ENCODE data around the gene PTPRB. TPM values are rescaled to one million over a fixed set of nuclear protein-coding genes. Genes with fewer than 3 reads are reported as not detected.

Gene PTPRB
- total RNA-seq, 2 donors from 2014 or later, result 22.0 to 26.1 TPM

- TF ChIP-seq CTCF (IDR thresholded peaks at IDR 0.05), result no peak
- no peaks in the 10 kb centered on the region for H3K4me1 ChIP-seq
These were observed 30.0 kb upstream of the PTPRB start for GRCh38 chr12:70667253-70667652.

GRCh38 chr12:70666364-70666763 lies 29.1 kb upstream of the PTPRB start:
- Histone ChIP-seq H3K9me3 (no peaks in the 10 kb centered on the region), H3K36me3 (no peaks in the 10 kb centered on the region), H3K27me3 (no peaks in the 10 kb centered on the region), H3K4me1 (no peaks in the 10 kb centered on the region), H3K27ac (no peak overlapping the region), H3K4me3 (no peak overlapping the region)
- DNase-seq (ENCODE audit: low spot score), result no peak
- TF ChIP-seq CTCF (IDR thresholded peaks at IDR 0.05), result no peak

More at GRCh38 chr12:70667253-70667652, 30.0 kb upstream of the PTPRB start:
- H3K27me3 ChIP-seq, result no peaks in the 10 kb centered on the region
- H3K36me3 ChIP-seq, result no peaks in the 10 kb centered on the region
- H3K9me3 ChIP-seq, result no peaks in the 10 kb centered on the region
- H3K27ac ChIP-seq, result no peak overlapping the region
- no peak overlapping the region for H3K4me3 ChIP-seq
- no peak for DNase-seq (ENCODE audit: low spot score)

GRCh38 chr12:70664465-70664881 lies 27.2 kb upstream of the PTPRB start:
- DNase-seq (ENCODE audit: low spot score), result no peak
- Histone ChIP-seq H3K4me3 (no peak overlapping the region), H3K36me3 (no peaks in the 10 kb centered on the region), H3K9me3 (no peaks in the 10 kb centered on the region), H3K27me3 (no peaks in the 10 kb centered on the region), H3K4me1 (no peaks in the 10 kb centered on the region), H3K27ac (no peak overlapping the region)
- no peak for TF ChIP-seq CTCF (IDR thresholded peaks at IDR 0.05)

- Histone ChIP-seq H3K4me1 (no peaks in the 10 kb centered on the region), H3K27ac (no peak overlapping the region), H3K9me3 (no peaks in the 10 kb centered on the region), H3K4me3 (no peak overlapping the region), H3K36me3 (no peaks in the 10 kb centered on the region), H3K27me3 (no peaks in the 10 kb centered on the region)
- no peak for DNase-seq (ENCODE audit: low spot score)
- TF ChIP-seq CTCF (IDR thresholded peaks at IDR 0.05), result no peak
These were observed 26.6 kb upstream of the PTPRB start for GRCh38 chr12:70663838-70664237.

- Histone ChIP-seq H3K27ac (peak overlapping the region; percentile 7 to 45), H3K4me3 (no peak overlapping the region), H3K27me3 (no peaks in the 10 kb centered on the region)
These were observed 24.4 kb upstream of the PTPRB start for GRCh38 chr12:70661466-70662161.

More at GRCh38 chr12:70661466-70662161, 24.4 kb upstream of the PTPRB start:
- no peak for TF ChIP-seq CTCF (IDR thresholded peaks at IDR 0.05)
- no peak for DNase-seq (ENCODE audit: low spot score)
- no peaks in the 10 kb centered on the region for H3K36me3 ChIP-seq
- H3K4me1 ChIP-seq, result no peaks in the 10 kb centered on the region
- H3K9me3 ChIP-seq, result no peaks in the 10 kb centered on the region
